NAMALWA (cell line): ENCODE data around the gene MS4A1.
A peak's percentile ranks its signal among the peaks of the same experiment; 100 is the strongest.
"Not testable (repeated sequence)": the region's sequence is repeated elsewhere in the genome, so short reads cannot be mapped to it uniquely, and the experiment has no call there.

ENCODE experiments used
- DNase-seq: peaks from one replicate; pipeline ENCODE4 v3.0.0-alpha.2; 2015; ENCODE audit warnings: low spot score

Gene MS4A1

GRCh38 chr11:60455531-60456042, at the start of gene MS4A1:
Gene MS4A1, plus strand, starts transcription at chr11:60455847. Its CDS starts 6,528 bp downstream, at chr11:60462375.
- peak; percentile 95 for DNase-seq

DNA sequence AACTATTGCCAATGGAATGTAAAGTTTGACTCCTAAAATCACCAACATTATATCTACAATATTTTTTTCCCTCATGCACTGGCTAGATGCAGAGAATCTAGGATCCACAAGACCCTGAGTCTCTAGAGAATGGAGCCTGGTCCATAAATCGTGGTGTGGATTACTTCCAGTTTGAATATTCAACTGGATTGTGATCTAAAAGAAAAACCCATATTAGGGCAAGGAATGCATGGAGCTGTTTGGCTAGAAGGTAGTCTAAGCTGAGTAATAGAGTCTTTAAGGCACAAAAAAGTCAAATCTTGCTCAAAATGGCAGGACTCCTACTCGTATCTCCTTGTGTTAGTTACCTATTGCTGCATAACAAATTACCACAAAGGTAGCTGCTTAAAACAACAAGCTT, 35.6 kb upstream of the MS4A1 start:
- no peak for DNase-seq

DNA sequence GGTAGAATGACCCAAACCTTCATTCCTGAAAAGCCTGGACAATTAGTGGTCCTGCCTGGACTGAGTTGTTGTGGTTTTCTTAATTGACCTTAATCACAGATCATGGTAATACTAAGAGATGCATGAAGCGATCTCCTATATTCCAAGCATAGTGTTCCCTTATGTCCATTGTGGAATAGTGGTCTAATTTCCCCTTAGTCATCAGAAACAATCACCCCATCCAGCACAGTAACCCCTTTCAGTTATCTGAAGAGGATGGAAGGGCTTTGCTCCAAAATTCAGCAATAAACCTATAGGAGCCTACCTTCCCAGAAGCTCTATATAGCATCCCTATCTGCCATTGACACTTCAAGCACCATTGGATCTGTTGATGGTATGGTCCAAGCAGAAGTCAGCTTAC, 33.0 kb upstream of the MS4A1 start:
- DNase-seq = no peak

DNA sequence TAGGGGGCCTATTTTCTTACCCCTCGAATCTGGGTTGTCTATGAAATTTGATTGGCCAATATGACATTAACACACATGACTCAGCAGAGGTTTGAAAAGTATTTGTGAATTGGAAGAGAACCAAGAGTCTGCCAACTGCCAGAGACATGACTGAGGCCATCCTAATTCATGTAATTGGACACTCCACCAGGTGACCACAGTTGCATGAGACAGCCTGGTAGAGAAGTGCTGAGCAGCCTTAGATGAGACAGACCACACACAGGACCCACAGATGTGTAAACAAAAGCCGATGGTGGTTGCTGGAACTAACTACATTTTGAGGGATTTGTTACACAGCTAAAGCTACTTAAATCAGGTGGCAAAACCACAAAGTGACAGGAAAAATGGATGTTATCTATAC, 27.1 kb upstream of the MS4A1 start:
- no peak for DNase-seq

DNA sequence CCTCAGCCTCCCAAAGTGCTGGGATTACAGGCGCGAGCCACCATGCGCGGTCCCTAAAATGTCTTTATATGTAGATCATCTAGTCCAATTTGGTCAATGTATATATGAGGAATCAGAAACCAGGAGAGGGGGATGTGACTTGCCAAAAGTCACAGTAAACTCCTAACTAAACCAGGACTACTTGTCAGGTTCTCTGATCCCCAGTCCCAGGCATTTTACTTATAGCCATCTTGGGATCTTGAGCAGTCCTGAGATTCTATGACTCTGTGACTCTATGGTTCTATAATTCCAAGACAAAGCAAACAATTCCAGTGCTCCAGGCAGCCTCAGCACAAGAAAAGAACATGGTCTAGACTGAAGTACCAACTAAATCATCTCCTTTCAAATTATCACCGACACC, 26.4 kb upstream of the MS4A1 start, which contains the start of gene MS4A5:
TSS of gene MS4A5 (plus strand) at position 301 of the 400 bp plus-strand sequence. CDS start 103 bp downstream, outside the sequence.
- no peak for DNase-seq

- DNase-seq = no peak
Observed at GRCh38 chr11:60431251-60431650, 24.4 kb upstream of the MS4A1 start.

DNA sequence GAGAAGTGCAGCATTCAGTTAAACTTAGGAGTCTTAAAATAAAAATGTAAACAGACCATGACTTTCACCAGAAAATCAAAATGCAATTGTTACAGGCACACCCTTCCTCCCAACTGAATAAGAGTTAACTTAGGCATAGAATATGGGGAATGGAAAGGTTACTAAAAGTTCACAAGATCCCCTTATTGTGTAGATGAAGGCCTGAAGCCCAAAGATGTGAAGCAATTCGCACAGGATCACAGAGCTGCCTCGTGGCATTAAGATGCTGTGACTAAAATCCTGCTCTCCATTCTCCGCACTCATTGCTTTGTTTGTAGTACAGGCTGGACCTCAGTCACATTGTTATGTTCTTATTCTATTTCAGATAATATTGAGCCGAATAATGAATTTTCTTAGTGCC, 22.2 kb upstream of the MS4A1 start:
- no peak for DNase-seq

GRCh38 chr11:60447070-60447469, 8.6 kb upstream of the MS4A1 start:
- no peak for DNase-seq

- DNase-seq = no peak
Observed at GRCh38 chr11:60447846-60448245, 7.8 kb upstream of the MS4A1 start.

DNA sequence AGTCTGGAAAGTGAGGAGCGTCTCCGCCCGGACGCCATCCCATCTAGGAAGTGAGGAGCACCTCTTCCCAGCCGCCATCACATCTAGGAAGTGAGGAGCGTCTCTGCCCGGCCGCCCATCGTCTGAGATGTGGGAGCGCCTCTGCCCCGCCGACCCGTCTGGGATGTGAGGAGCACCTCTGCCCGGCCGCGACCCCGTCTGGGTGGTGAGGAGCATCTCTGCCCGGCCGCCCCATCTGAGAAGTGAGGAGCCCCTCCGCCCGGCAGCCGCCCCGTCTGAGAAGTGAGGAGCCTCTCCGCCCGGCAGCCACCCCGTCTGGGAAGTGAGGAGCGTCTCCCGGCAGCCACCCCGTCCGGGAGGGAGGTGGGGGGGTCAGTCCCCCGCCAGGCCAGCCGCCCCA, 4.5 kb upstream of the MS4A1 start:
- not testable (repeated sequence) for DNase-seq

DNA sequence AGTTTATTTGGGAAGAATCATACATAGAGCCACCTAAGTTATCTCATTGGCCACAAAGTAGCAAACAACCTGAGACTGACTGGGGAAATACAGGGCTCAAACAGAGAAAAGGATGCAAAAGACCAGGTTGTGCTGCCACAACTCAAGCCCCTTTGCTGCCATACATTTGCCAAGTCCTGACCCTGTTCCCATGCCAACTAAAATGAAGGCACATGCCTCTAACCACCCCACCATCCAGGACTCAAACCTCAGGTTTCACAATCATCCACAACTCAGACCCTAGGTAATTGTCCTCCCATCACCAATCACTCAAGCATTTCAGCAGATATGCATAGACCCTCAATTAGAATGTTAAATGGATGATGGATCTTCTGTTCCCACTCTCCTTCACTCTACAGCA, 1.4 kb upstream of the MS4A1 start:
- DNase-seq = no peak

GRCh38 chr11:60457576-60457975, 1.9 kb downstream of the MS4A1 start:
- DNase-seq = peak; percentile 46

DNA sequence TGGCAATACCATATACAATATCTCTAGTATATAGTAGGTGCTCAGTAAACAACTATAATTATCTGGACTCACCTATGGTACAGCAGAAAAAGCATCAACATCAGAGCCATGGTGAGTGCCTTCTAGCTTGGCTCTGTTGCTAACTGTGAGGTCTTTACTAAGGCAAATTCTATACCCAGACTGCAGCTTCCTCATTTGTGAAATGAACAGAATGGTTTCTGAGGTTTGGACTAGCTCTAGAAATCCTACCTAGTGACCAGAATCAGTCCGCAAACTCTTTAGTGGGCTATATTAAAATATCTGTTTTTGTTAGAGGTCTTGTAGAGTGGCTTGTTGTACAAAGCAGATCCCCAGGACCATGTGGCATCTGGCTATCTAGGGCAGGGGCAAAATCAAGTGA, 3.7 kb downstream of the MS4A1 start:
- DNase-seq = no peak

- DNase-seq = no peak
Observed at GRCh38 chr11:60468829-60469228, 13.2 kb downstream of the MS4A1 start.

DNA sequence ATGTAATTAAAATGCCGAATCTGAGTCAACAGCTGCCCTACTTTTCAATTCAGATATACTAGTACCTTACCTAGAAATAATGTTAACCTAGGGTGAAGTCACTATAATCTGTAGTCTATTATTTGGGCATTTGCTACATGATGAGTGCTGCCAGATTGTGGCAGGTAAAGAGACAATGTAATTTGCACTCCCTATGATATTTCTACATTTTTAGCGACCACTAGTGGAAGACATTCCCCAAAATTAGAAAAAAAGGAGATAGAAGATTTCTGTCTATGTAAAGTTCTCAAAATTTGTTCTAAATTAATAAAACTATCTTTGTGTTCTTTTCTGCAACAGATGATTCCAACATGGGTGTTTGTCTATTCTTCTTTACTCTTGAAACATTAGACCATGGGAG, 14.1 kb downstream of the MS4A1 start:
- DNase-seq = no peak

DNA sequence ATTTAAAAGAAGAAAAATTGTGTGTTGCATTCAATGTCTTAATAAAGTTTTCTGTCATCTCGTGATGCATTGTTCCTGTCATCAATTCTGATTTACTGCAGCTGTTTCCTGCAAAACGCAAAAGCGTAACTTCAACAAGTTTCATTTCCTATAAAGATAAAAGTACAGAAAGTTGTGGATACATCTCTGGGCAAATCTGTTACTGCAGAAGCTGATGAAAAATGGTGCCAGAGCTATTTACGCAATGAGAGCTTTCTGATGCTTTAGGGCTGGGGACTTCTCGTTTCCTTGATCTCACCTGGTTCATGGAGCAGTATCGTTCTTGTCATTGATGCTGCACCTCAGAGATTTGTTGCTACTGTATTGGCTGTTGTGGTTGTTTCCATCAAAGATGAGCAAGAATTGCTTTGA, 21.4 kb downstream of the MS4A1 start:
- DNase-seq = peak; percentile 84

DNA sequence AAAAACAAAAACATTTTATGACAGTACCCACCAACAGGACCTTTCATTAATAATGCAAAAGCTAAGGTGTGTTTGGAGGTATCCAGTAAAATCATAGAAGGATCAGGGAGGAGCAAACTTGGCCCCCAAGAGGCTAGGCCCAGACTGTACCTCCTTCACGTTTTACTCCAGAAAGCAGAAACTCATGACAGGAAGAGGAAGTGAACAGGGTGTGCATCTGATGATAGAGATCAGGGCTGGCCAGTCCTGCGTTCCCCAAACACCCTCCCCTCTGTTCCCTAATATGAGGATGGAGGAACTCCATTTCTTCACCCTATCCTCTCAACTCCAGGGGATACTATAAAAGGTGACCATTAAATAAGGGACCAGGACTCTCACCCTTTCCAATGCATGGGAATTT, 26.7 kb downstream of the MS4A1 start:
- DNase-seq = peak; percentile 27

DNA sequence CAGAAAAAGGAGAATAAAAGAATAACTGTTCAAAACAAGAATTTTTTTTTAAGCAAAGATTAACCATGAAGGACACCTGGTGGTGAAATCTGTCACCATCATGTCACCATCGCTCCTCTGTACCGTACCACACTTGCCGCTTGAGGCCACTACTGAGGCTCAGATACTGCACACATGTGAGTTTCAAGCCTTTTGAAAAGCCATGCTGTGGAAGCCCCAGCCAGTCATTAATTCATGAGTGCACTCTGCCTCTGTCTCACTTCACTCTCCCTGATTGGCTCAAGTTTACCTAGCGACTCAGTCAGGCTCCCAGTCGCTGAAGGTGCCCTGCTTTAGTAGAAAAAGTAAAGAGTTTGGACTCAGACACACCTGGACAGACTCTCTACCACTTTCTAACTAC, 30.3 kb downstream of the MS4A1 start:
- peak; percentile 91 for DNase-seq

DNA sequence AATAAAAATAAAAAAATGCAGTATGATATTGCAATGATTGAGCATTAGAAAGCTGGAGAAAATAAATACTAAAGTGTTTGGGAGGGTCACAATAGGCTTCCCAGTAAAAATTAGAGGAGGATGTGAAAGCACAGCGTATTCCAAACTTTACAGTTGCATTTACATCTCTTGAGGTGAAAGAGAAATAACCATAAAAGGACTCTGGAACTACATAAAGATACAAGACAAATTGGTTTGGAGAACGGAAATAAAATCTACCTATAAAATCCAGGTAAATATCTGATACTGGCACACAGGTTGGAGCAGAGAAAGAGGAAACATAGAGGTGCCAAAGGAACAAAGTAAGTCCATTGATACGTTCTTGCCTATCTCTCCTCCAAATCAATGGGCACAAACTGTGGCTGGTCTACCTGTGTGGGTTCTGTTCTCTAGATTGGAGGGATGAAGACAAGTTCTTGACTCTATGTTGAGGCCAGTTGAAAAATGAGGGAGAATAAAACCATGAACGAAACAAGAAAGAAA, 36.9 kb downstream of the MS4A1 start, which contains the start of gene MS4A12:
TSS of gene MS4A12 (plus strand) at position 291 of the 522 bp plus-strand sequence. CDS start 4,541 bp downstream, outside the sequence.
- DNase-seq = no peak

DNA sequence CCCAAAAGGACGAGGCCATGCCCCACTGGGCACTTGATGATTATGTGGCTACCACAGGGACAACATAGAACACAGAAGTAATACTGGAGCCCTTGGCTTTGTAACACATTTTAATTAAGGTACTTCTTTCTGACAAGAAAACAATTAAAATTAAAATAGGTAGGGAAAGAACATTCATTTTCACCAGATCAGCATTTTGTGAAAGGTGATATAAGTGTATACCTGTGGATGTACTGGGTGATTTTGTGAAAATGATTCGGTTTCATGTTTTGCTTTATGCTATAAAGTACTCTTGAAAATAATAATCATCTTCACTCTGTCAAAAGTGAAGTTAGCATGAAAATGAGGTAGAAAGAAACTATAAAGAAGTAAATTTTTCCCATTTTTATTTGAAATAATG, 37.8 kb downstream of the MS4A1 start:
- DNase-seq = no peak

DNA sequence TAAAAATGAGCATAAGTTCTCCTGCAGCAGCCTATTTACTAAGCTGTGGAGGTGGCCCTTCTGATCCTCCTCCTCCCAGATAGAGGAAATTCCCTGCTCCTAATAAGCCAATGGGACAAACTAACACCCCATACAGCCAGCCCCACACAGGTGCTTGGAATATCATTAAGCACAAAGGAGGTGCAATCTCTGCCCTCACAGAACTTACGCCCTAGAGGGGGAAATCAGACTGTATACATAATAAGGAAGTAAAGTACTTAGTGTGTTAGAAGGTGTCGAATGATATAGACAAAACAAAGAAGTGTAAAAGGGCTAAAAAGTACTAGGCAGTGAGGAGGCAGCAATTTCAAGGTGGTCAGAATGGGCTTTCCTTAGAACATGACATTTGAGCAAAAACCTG, 42.8 kb downstream of the MS4A1 start:
- no peak for DNase-seq

GRCh38 chr11:60498853-60499252, 43.2 kb downstream of the MS4A1 start:
- peak; percentile 75 for DNase-seq

DNA sequence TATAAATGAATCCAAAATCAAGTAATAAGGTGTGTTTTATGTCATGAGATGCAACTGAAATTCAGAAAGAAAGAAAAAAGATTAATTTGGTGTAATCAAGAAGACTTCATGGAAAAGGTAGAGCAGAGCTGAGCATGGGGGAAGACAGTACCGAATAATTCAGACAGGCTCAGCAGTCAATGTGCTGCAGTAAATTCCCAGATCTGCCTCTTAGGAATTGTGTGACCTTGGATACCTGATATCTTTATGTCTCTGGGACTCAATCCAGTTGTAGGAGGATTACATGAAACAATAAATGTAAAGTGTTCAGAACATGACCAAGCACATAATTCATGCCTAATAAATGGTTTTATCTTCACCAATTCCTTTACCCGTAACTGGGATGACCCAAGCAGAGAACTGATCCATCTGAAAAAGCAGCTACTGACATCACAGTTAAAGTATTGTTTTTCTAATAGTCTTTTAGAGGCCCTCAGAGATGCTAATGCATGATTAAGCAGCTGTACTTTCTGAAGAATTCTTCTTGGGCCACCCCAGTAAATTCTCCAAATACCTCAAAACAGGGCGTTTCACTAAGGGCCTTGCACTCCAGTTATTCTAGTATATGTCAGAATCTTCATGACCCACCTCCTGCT, 44.7 kb downstream of the MS4A1 start:
- DNase-seq = no peak
